GM12878 (cell line): ENCODE results near the gene TCP11L1. TPM values are rescaled to one million over a fixed set of nuclear protein-coding genes. Genes with fewer than 3 reads are reported as not detected.
"Not testable (repeated sequence)": the region's sequence is repeated elsewhere in the genome, so short reads cannot be mapped to it uniquely, and the experiment has no call there.

ENCODE experiments used
- ATAC-seq: fragments of 200-7000 bp; cut with Tn5 transposase; 3 replicates; pipeline ENCODE4 v1.9.1; 2020; ENCODE audit warnings: mild to moderate bottlenecking, moderate library complexity
- BruUV-seq: library from RNA; stranded (reverse); fragments of 400-500 nt; replicated peaks from 2 replicates; lab custom pipeline; 2021; lab: Mats Ljungman, UMichigan
- CTCF ChIA-PET: fragments of 300-600 bp; sonication (Branson Sonifier 250); formaldehyde crosslinking; extraction: SDS; loops from one replicate; lab custom pipeline; 2021; ENCODE audit warnings: inconsistent platforms; lab: Yijun Ruan, JAX
- POLR2A ChIA-PET: fragments of 350-600 bp; formaldehyde crosslinking; extraction: SDS; loops from one replicate; lab custom pipeline; 2021; ENCODE audit warnings: inconsistent platforms; lab: Charles Lee
- RAD21 ChIA-PET: fragments of 300-600 bp; sonication (Branson Sonifier 250); formaldehyde crosslinking; loops from one replicate; lab custom pipeline; 2023; ENCODE audit warnings: antibody characterized with exemption; ENCODE audit not compliant: unreplicated experiment; lab: Charles Lee
- SMC1A ChIA-PET: fragments of 300-600 bp; sonication (Branson Sonifier 250); formaldehyde crosslinking; loops from one replicate; lab custom pipeline; 2023; ENCODE audit not compliant: unreplicated experiment, uncharacterized antibody; lab: Charles Lee
- DNase-seq: peaks from one replicate; pipeline ENCODE4 v3.0.0-alpha.2; 2011; ENCODE audit warnings: low read depth, low spot score
- FAIRE-seq: peaks from 3 replicates; lab custom pipeline; 2011; peaks lifted over from hg19 to GRCh38; lab: Jason Lieb, UNC
- H2AFZ ChIP-seq: 2 replicates; pipeline ENCODE4 v1.6.0; 2011; ENCODE audit warnings: low read depth, low read length, control low read depth; ENCODE audit not compliant: control insufficient read depth
- H3K27ac ChIP-seq: 2 replicates; pipeline ENCODE4 v1.5.1; 2011; ENCODE audit warnings: control low read depth; ENCODE audit not compliant: control insufficient read depth, insufficient read depth
- H3K27me3 ChIP-seq, 2 experiments: replicated peaks in 1 of 2; 2 replicates each; pipeline versions ENCODE4 v1.6.0 to v1.6.1; 2011; ENCODE audit warnings: low read length in 1 of 2; ENCODE audit not compliant: control insufficient read depth in 2 of 2, insufficient read depth in 2 of 2
- H3K36me3 ChIP-seq, 2 experiments: 2 replicates each; pipeline ENCODE4 v1.5.1; 2011; ENCODE audit warnings: low read length in 1 of 2; ENCODE audit not compliant: control insufficient read depth in 2 of 2, insufficient read depth in 2 of 2
- H3K4me1 ChIP-seq: 2 replicates; pipeline ENCODE4 v1.6.1; 2011; ENCODE audit warnings: mild to moderate bottlenecking, low read length, moderate library complexity, mixed read lengths; ENCODE audit not compliant: control insufficient read depth, insufficient read depth
- H3K4me2 ChIP-seq: 2 replicates; pipeline ENCODE4 v1.6.0; 2011; ENCODE audit warnings: control low read depth; ENCODE audit not compliant: control insufficient read depth, insufficient read depth
- H3K4me3 ChIP-seq: fragments of 200-600 bp; sonication (generic); 2 replicates; pipeline ENCODE4 v1.5.1; 2016
- H3K79me2 ChIP-seq: 2 replicates; pipeline ENCODE4 v1.6.0; 2011; ENCODE audit warnings: low read length; ENCODE audit not compliant: control insufficient read depth, insufficient read depth
- H3K9ac ChIP-seq: 2 replicates; pipeline ENCODE4 v1.8.0; 2011; ENCODE audit warnings: low read length, control low read depth, mixed read lengths; ENCODE audit not compliant: control insufficient read depth, insufficient read depth
- H3K9me3 ChIP-seq: replicated peaks from 3 replicates; pipeline ENCODE4 v1.5.1; 2011; ENCODE audit warnings: mild to moderate bottlenecking, low read length; ENCODE audit not compliant: control insufficient read depth, insufficient read depth
- H4K20me1 ChIP-seq: 2 replicates; pipeline ENCODE4 v1.6.0; 2011; ENCODE audit not compliant: control insufficient read depth, insufficient read depth
- CEBPZ ChIP-seq: fragments of 150-350 bp; IDR thresholded peaks from 2 replicates; pipeline ENCODE4 v1.6.1; 2016; ENCODE audit warnings: low read depth, low read length
- EGR1 ChIP-seq, 2 experiments: IDR thresholded peaks; 1 replicate in 1 of 2; 2 replicates in 1 of 2; pipeline ENCODE4 v1.6.1; 2011 to 2012; ENCODE audit warnings: low read depth in 2 of 2, low read length in 2 of 2, borderline replicate concordance in 1 of 2, mild to moderate bottlenecking in 1 of 2, moderate library complexity in 1 of 2
- PAX5 ChIP-seq: IDR thresholded peaks from 2 replicates; pipeline ENCODE4 v1.6.1; 2011; ENCODE audit warnings: low read depth, low read length, borderline replicate concordance
- REST ChIP-seq: IDR thresholded peaks from 2 replicates; pipeline ENCODE4 v1.6.1; 2012; ENCODE audit warnings: mild to moderate bottlenecking, low read depth, low read length
- SUZ12 ChIP-seq: fragments of 200-600 bp; sonication (generic); IDR thresholded peaks from one replicate; pipeline ENCODE4 v1.6.1; 2018; ENCODE audit warnings: antibody characterized with exemption, mild to moderate bottlenecking; ENCODE audit not compliant: unreplicated experiment
- WRNIP1 ChIP-seq: IDR thresholded peaks from 2 replicates; pipeline ENCODE4 v1.6.1; 2011; ENCODE audit warnings: low read depth, low read length, improper control_type of control experiment, borderline replicate concordance
- WGBS: methylation state at CpG from one replicate; pipeline ENCODE4 v1.1.6; 2016; ENCODE audit warnings: low lambda C conversion rate; ENCODE audit not compliant: insufficient replicate concordance, insufficient coverage; ENCODE audit errors: missing lambda C conversion rate; 5-methylcytosine and 5-hydroxymethylcytosine counted together
- in situ Hi-C: fragments of 300-500 bp; cut with MboI; formaldehyde crosslinking; loops from 9 replicates; pipeline ENCODE4 v1.14.3; 2018; ENCODE audit warnings: mixed read lengths
- intact Hi-C: fragments of 100-400 bp; cut with micrococcal nuclease; formaldehyde crosslinking; loops from one replicate; pipeline ENCODE4 v1.14.2; 2022; ENCODE audit not compliant: unreplicated experiment
- polyA plus RNA-seq, 11 experiments: library from polyadenylated mRNA; depleted of rRNA in 4 of 11; unstranded in 6 of 11; stranded (reverse) in 5 of 11; fragments of >200 nt; fragmentation: Nextera tagmentation in 4 of 11; fragmentation: Illumina TruSeq in 1 of 11; extraction: Ambion mirVana in 4 of 11; extraction: Trizol in 1 of 11; gene quantifications; 1 replicate in 1 of 11; 2 replicates in 10 of 11; pipeline versions ENCODE4 v1.2.1 to v1.2.3, GENCODE V29; 2011 to 2016; ENCODE audit warnings: inconsistent platforms in 2 of 11, missing spikeins in 2 of 11, low read depth in 1 of 11
- total RNA-seq, 4 experiments: library from RNA; depleted of rRNA in 3 of 4; stranded (reverse); fragments of >200 nt in 3 of 4; fragmentation: Illumina TruSeq in 1 of 4; extraction: Trizol in 1 of 4; gene quantifications; 2 replicates each; pipeline versions ENCODE4 v1.2.1 to v1.2.3, GENCODE V29; 2013 to 2021

Gene TCP11L1
- total and polyA plus RNA-seq, 10 of the 15 experiments (the other 5 are each of a cell fraction or from before 2014, with no cell fraction given): 5.3 to 15.7 (median 13.0) TPM

GRCh38 chr11:33029218-33029617 is 10.2 kb upstream of the TCP11L1 start:
- RAD21 ChIA-PET: interaction anchor here (0.6 to 1.4 kb wide), 2 partner anchors 9 to 69 kb away, joined by 3 read pairs; no protein-coding TSS in a partner anchor
- H3K4me1 ChIP-seq, H3K9me3 ChIP-seq, DNase-seq, H3K27me3 ChIP-seq, H3K27ac ChIP-seq, H3K9ac ChIP-seq, H3K79me2 ChIP-seq, H4K20me1 ChIP-seq, in situ Hi-C loops, BruUV-seq, intact Hi-C loops, ATAC-seq, H3K4me3 ChIP-seq, H3K36me3 ChIP-seq, H3K4me2 ChIP-seq, H2AFZ ChIP-seq, FAIRE-seq: not testable (repeated sequence)
- SMC1A ChIA-PET: interaction anchor here (0.6 to 1.8 kb wide), 6 partner anchors 10 to 520 kb away, joined by 3 to 9 read pairs (median 4); partner anchors contain the start of genes DEPDC7 and TCP11L1
- WGBS: 68% methylated on average over 6 of the region's 6 CpGs
- CTCF ChIA-PET: interaction anchor here (0.6 to 1.0 kb wide), 2 partner anchors 63 to 136 kb away, joined by 3 read pairs; no protein-coding TSS in a partner anchor
- POLR2A ChIA-PET: interaction anchor here (0.7 to 1.2 kb wide), 2 partner anchors 13 to 1472 kb away, joined by 3 to 5 read pairs; partner anchors contain the start of gene DEPDC7

- intact Hi-C loops (no loop called here), in situ Hi-C loops (no loop called here)
- DNase-seq (no peak), ATAC-seq (no peak), FAIRE-seq (peak; percentile 49)
- H3K4me2 ChIP-seq: no peak overlapping the region
- no peak overlapping the region for H3K4me3 ChIP-seq
- H3K36me3 ChIP-seq: no peaks in the 10 kb centered on the region
- ChIA-PET SMC1A (interaction anchor here (0.6 to 3.3 kb wide), 6 partner anchors 9 to 61 kb away, joined by 3 to 35 read pairs (median 8); no protein-coding TSS in a partner anchor), RAD21 (interaction anchor here (1.6 to 2.0 kb wide), 3 partner anchors 30 to 77 kb away, joined by 4 to 8 read pairs (median 7); no protein-coding TSS in a partner anchor), POLR2A (interaction anchor here (1.8 kb wide), 1 partner anchor 9 kb away, joined by 4 read pairs; no protein-coding TSS in a partner anchor), CTCF (interaction anchor here (0.6 to 4.1 kb wide), 5 partner anchors 10 to 31 kb away, joined by 3 to 24 read pairs (median 11); no protein-coding TSS in a partner anchor)
- no peaks in the 10 kb centered on the region for H4K20me1 ChIP-seq
- H3K9ac ChIP-seq: no peak overlapping the region
- H3K9me3 ChIP-seq: no peaks in the 10 kb centered on the region
- H3K27me3 ChIP-seq: no peaks in the 10 kb centered on the region; a peak in 1 of 4 replicates
- H2AFZ ChIP-seq: no peak overlapping the region
- no peaks in the 10 kb centered on the region for H3K79me2 ChIP-seq
- TF ChIP-seq REST (no peak), CEBPZ (no peak), WRNIP1 (no peak), PAX5 (no peak), SUZ12 (no peak), EGR1 (IDR thresholded peaks at IDR 0.05; ENCODE audit: borderline replicate concordance in 1 of 2, low read depth in 2 of 2, low read length in 2 of 2) (no peak)
- no peak overlapping the region for H3K27ac ChIP-seq
- H3K4me1 ChIP-seq: no peaks in the 10 kb centered on the region
- 37% methylated on average over 4 of the region's 4 CpGs for WGBS
- BruUV-seq: no TSS peak
These were observed 5.9 kb upstream of the TCP11L1 start for GRCh38 chr11:33033493-33033892.
